ENCODE results near the gene DDR2.
A peak's percentile ranks its signal among the peaks of the same experiment; 100 is the strongest.

Gene DDR2

DNA sequence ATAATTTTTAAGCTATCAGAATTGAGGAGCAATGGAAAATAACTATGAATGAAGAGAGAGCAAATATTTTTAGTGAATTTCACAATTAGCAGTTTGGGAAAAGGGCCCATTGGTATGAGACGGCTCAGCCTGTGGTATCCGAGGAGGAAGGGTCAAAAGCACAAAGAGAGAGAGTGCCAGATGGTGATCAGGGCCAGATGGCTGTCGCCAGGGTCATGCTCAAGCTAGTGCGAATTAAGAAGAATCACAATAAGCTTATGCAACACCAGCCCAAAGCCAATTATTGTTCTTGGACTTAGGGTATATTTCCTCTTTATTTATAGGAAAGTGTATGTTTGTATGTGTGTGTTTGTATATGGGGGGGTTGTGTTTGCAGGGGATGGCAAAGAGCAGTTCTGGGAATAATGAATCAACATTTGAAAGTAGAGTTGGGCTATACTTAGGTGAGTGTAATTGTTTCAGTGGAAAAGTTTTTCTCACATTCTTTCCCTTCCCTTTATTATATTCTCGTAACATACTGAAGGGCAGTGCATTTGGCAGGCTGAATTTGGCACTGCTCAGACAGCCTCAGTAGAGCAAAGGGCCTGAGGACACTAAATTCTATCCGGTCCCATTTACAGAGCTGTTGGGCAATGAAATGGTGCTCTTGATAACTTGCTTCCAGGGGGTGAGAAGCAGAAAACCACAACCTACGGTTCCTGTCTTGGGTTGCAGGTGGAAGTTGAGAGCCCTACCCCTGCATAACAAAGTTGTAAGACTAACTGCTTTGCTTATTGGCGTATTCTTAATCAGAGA lies 19.5 kb upstream of the DDR2 start:
- Histone ChIP-seq H3K36me3 (replicated peaks in 1 of 2; ENCODE audit: control insufficient read depth in 2 of 2, insufficient read depth in 2 of 2, low read length in 2 of 2) (no peaks in the 10 kb centered on the region), H2BK5ac (ENCODE audit: low read length) (no peak overlapping the region), H3K9ac (ENCODE audit: low read depth, low read length, poor library complexity) (no peak overlapping the region), H2BK15ac (ENCODE audit: low read length) (no peak overlapping the region), H3K4me2 (ENCODE audit: insufficient read depth, low read length, poor library complexity, severe bottlenecking) (no peak overlapping the region), H3K14ac (ENCODE audit: low read length) (no peak overlapping the region), H3K4me1 (ENCODE audit: control insufficient read depth in 2 of 2, insufficient read depth in 1 of 2, low read depth in 1 of 2, low read length in 2 of 2) (peaks cover 0 to 2% of the 10 kb centered on the region in 2 donors), H3K4ac (ENCODE audit: low read length) (no peak overlapping the region), H4K91ac (ENCODE audit: low read depth, low read length, poor library complexity) (no peak overlapping the region), H2BK120ac (ENCODE audit: low read depth, low read length) (no peak overlapping the region), H3K18ac (ENCODE audit: low read length) (no peak overlapping the region), H3K23ac (ENCODE audit: low read depth, low read length, poor library complexity) (no peak overlapping the region), H3K79me1 (ENCODE audit: low read depth, low read length) (no peaks in the 10 kb centered on the region), H2BK12ac (ENCODE audit: low read length) (no peak overlapping the region), H3K9me3 (replicated peaks in 1 of 2; ENCODE audit: control insufficient read depth in 2 of 2, insufficient read depth in 1 of 2, low read depth in 1 of 2, low read length in 2 of 2) (peaks cover 0 to 11% of the 10 kb centered on the region in 2 donors), H3K27ac (replicated peaks; ENCODE audit: low read length) (no peak overlapping the region), H2AFZ (ENCODE audit: low read length) (peak overlapping the region; percentile 70), H4K8ac (ENCODE audit: low read depth, low read length) (no peak overlapping the region), H3K4me3 (ENCODE audit: low read length in 2 of 2) (no peak overlapping the region), H3K27me3 (ENCODE audit: control insufficient read depth in 3 of 3, insufficient read depth in 3 of 3, low read depth in 1 of 3, low read length in 3 of 3) (no peaks in the 10 kb centered on the region), H2AK5ac (ENCODE audit: low read depth, low read length) (no peak overlapping the region)
- no CpG with 5 or more reads among the region's 8 CpGs for WGBS, 2 donors (ENCODE audit: extremely low coverage in 2 of 2, insufficient read length in 2 of 2, insufficient replicate concordance in 1 of 2)
- no peak for DNase-seq (ENCODE audit: low spot score)

DNA sequence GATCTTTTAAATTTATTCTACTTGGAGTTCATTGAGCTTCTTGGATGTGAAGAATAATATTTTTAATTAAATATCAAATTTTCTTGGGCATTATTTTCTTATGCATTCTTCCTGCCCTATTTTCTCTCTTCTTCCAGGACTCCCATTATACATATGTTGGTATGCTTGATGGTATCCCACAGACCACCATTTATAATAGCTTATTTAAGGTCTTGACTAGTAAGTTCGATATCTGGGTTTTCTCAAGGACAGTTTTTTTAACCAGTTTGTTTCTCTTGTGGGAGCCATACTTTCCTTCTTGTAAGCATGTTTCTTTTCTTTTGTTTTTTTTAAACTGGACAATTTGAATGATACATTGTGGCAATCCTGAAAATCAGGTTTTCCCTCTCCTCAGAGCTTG lies 15.4 kb upstream of the DDR2 start:
- no peak overlapping the region for H2AK5ac ChIP-seq (ENCODE audit: low read depth, low read length)
- no peak overlapping the region for H3K9ac ChIP-seq (ENCODE audit: low read depth, low read length, poor library complexity)
- no CpG with 5 or more reads among the region's 1 CpG for WGBS, 2 donors (ENCODE audit: extremely low coverage in 2 of 2, insufficient read length in 2 of 2, insufficient replicate concordance in 1 of 2)
- no peak overlapping the region for H2BK5ac ChIP-seq (ENCODE audit: low read length)
- no peaks in the 10 kb centered on the region for H3K36me3 ChIP-seq (replicated peaks in 1 of 2; ENCODE audit: control insufficient read depth in 2 of 2, insufficient read depth in 2 of 2, low read length in 2 of 2)
- no peak overlapping the region for H3K14ac ChIP-seq (ENCODE audit: low read length)
- no peak overlapping the region for H3K4ac ChIP-seq (ENCODE audit: low read length)
- no peak overlapping the region for H3K23ac ChIP-seq (ENCODE audit: low read depth, low read length, poor library complexity)
- H4K91ac ChIP-seq (ENCODE audit: low read depth, low read length, poor library complexity): no peak overlapping the region
- no peak overlapping the region for H2AFZ ChIP-seq (ENCODE audit: low read length)
- H3K4me1 ChIP-seq (ENCODE audit: control insufficient read depth in 2 of 2, insufficient read depth in 1 of 2, low read depth in 1 of 2, low read length in 2 of 2): peaks cover 0 to 2% of the 10 kb centered on the region in 2 donors
- no peaks in the 10 kb centered on the region for H3K27me3 ChIP-seq (ENCODE audit: control insufficient read depth in 3 of 3, insufficient read depth in 3 of 3, low read depth in 1 of 3, low read length in 3 of 3)
- no peak for DNase-seq (ENCODE audit: low spot score)
- H2BK120ac ChIP-seq (ENCODE audit: low read depth, low read length): no peak overlapping the region
- H3K27ac ChIP-seq (replicated peaks; ENCODE audit: low read length): no peak overlapping the region
- no peak overlapping the region for H2BK15ac ChIP-seq (ENCODE audit: low read length)
- H3K18ac ChIP-seq (ENCODE audit: low read length): no peak overlapping the region
- H3K79me1 ChIP-seq (ENCODE audit: low read depth, low read length): no peaks in the 10 kb centered on the region
- H3K9me3 ChIP-seq (replicated peaks in 1 of 2; ENCODE audit: control insufficient read depth in 2 of 2, insufficient read depth in 1 of 2, low read depth in 1 of 2, low read length in 2 of 2): peaks cover 0 to 11% of the 10 kb centered on the region in 2 donors
- H3K4me3 ChIP-seq (ENCODE audit: low read length in 2 of 2): no peak overlapping the region
- no peak overlapping the region for H3K4me2 ChIP-seq (ENCODE audit: insufficient read depth, low read length, poor library complexity, severe bottlenecking)
- H4K8ac ChIP-seq (ENCODE audit: low read depth, low read length): no peak overlapping the region
- no peak overlapping the region for H2BK12ac ChIP-seq (ENCODE audit: low read length)

DNA sequence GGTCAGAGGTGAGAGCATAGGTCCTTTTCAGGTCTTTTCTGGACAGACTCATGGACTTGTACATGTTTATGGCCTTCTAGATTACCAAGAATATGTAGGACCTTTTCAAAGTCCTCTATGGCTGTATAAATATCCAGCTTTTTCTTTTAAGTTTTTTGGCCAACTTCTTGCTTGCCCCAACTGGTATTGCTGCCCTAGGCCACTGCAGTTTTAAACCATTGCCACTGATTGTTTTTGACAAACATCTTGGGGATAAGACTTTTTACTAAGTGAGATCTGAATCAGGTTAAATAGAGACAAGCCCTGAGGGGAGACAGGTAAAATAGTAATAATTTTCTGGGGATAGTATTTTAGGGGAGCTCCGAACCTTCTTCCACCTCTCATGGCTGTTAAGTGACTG lies 14.8 kb upstream of the DDR2 start:
- whole genome bisulfite sequencing, 2 donors (ENCODE audit: extremely low coverage in 2 of 2, insufficient read length in 2 of 2, insufficient replicate concordance in 1 of 2): no CpG with 5 or more reads among the region's 1 CpG
- Histone ChIP-seq H3K18ac (ENCODE audit: low read length) (no peak overlapping the region), H2AFZ (ENCODE audit: low read length) (no peak overlapping the region), H2BK5ac (ENCODE audit: low read length) (no peak overlapping the region), H4K8ac (ENCODE audit: low read depth, low read length) (no peak overlapping the region), H3K27ac (replicated peaks; ENCODE audit: low read length) (no peak overlapping the region), H3K4me2 (ENCODE audit: insufficient read depth, low read length, poor library complexity, severe bottlenecking) (no peak overlapping the region), H3K4me1 (ENCODE audit: control insufficient read depth in 2 of 2, insufficient read depth in 1 of 2, low read depth in 1 of 2, low read length in 2 of 2) (peaks cover 0 to 2% of the 10 kb centered on the region in 2 donors), H2BK12ac (ENCODE audit: low read length) (no peak overlapping the region), H3K9ac (ENCODE audit: low read depth, low read length, poor library complexity) (no peak overlapping the region), H2BK15ac (ENCODE audit: low read length) (no peak overlapping the region), H2BK120ac (ENCODE audit: low read depth, low read length) (no peak overlapping the region), H2AK5ac (ENCODE audit: low read depth, low read length) (no peak overlapping the region), H3K36me3 (replicated peaks in 1 of 2; ENCODE audit: control insufficient read depth in 2 of 2, insufficient read depth in 2 of 2, low read length in 2 of 2) (no peaks in the 10 kb centered on the region), H3K4me3 (ENCODE audit: low read length in 2 of 2) (no peak overlapping the region), H3K4ac (ENCODE audit: low read length) (no peak overlapping the region), H3K27me3 (ENCODE audit: control insufficient read depth in 3 of 3, insufficient read depth in 3 of 3, low read depth in 1 of 3, low read length in 3 of 3) (no peaks in the 10 kb centered on the region), H3K23ac (ENCODE audit: low read depth, low read length, poor library complexity) (no peak overlapping the region), H3K9me3 (replicated peaks in 1 of 2; ENCODE audit: control insufficient read depth in 2 of 2, insufficient read depth in 1 of 2, low read depth in 1 of 2, low read length in 2 of 2) (peaks cover 0 to 11% of the 10 kb centered on the region in 2 donors), H3K14ac (ENCODE audit: low read length) (no peak overlapping the region), H3K79me1 (ENCODE audit: low read depth, low read length) (no peaks in the 10 kb centered on the region), H4K91ac (ENCODE audit: low read depth, low read length, poor library complexity) (no peak overlapping the region)
- DNase-seq (ENCODE audit: low spot score): no peak

DNA sequence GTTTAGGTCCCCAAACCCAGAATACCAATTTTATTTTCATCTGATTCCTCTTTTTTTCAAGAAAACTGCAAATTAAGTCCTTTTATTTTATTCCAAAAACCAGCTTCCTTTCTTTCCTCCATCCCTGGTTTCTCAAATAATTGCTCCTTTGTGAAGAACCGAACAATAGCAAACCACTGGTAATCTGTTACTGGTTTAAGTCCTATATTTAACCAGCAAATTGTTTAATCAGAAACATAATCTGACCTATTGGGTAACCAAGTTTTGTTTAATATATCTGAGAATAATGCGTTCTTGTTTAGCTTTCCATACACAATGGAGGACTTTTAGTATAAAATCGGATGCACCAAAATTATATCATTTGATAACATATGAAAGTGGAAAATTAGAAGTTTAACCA lies 13.2 kb upstream of the DDR2 start:
- no peak overlapping the region for H3K18ac ChIP-seq (ENCODE audit: low read length)
- no peak overlapping the region for H3K27ac ChIP-seq (replicated peaks; ENCODE audit: low read length)
- H2BK5ac ChIP-seq (ENCODE audit: low read length): no peak overlapping the region
- no peaks in the 10 kb centered on the region for H3K36me3 ChIP-seq (replicated peaks in 1 of 2; ENCODE audit: control insufficient read depth in 2 of 2, insufficient read depth in 2 of 2, low read length in 2 of 2)
- no peak overlapping the region for H3K4me3 ChIP-seq (ENCODE audit: low read length in 2 of 2)
- H2AK5ac ChIP-seq (ENCODE audit: low read depth, low read length): no peak overlapping the region
- no peak overlapping the region for H2BK120ac ChIP-seq (ENCODE audit: low read depth, low read length)
- H3K9ac ChIP-seq (ENCODE audit: low read depth, low read length, poor library complexity): no peak overlapping the region
- no peak overlapping the region for H2BK12ac ChIP-seq (ENCODE audit: low read length)
- no peak overlapping the region for H3K4ac ChIP-seq (ENCODE audit: low read length)
- H2AFZ ChIP-seq (ENCODE audit: low read length): no peak overlapping the region
- H2BK15ac ChIP-seq (ENCODE audit: low read length): no peak overlapping the region
- no peaks in the 10 kb centered on the region for H3K4me1 ChIP-seq (ENCODE audit: control insufficient read depth in 2 of 2, insufficient read depth in 1 of 2, low read depth in 1 of 2, low read length in 2 of 2)
- H3K27me3 ChIP-seq (ENCODE audit: control insufficient read depth in 3 of 3, insufficient read depth in 3 of 3, low read depth in 1 of 3, low read length in 3 of 3): no peaks in the 10 kb centered on the region
- no peak overlapping the region for H4K8ac ChIP-seq (ENCODE audit: low read depth, low read length)
- no peak overlapping the region for H3K23ac ChIP-seq (ENCODE audit: low read depth, low read length, poor library complexity)
- no peaks in the 10 kb centered on the region for H3K79me1 ChIP-seq (ENCODE audit: low read depth, low read length)
- no CpG with 5 or more reads among the region's 3 CpGs for WGBS, 2 donors (ENCODE audit: extremely low coverage in 2 of 2, insufficient read length in 2 of 2, insufficient replicate concordance in 1 of 2)
- DNase-seq (ENCODE audit: low spot score): no peak
- H3K4me2 ChIP-seq (ENCODE audit: insufficient read depth, low read length, poor library complexity, severe bottlenecking): no peak overlapping the region
- H4K91ac ChIP-seq (ENCODE audit: low read depth, low read length, poor library complexity): no peak overlapping the region
- H3K9me3 ChIP-seq (replicated peaks in 1 of 2; ENCODE audit: control insufficient read depth in 2 of 2, insufficient read depth in 1 of 2, low read depth in 1 of 2, low read length in 2 of 2): peaks cover 0 to 11% of the 10 kb centered on the region in 2 donors
- no peak overlapping the region for H3K14ac ChIP-seq (ENCODE audit: low read length)
